GM18508 (cell line): ENCODE measurements around the gene ANXA6.

Experiments used
- ATAC-seq: cut with Tn5 transposase; IDR thresholded peaks from one replicate; pipeline ENCODE4 v1.9.1; 2021; ENCODE audit warnings: moderate number of reproducible peaks; ENCODE audit not compliant: insufficient read depth, unreplicated experiment

Gene ANXA6

GRCh38 chr5:151132963-151133362 is 24.6 kb downstream of the ANXA6 start:
- no peak for ATAC-seq

DNA sequence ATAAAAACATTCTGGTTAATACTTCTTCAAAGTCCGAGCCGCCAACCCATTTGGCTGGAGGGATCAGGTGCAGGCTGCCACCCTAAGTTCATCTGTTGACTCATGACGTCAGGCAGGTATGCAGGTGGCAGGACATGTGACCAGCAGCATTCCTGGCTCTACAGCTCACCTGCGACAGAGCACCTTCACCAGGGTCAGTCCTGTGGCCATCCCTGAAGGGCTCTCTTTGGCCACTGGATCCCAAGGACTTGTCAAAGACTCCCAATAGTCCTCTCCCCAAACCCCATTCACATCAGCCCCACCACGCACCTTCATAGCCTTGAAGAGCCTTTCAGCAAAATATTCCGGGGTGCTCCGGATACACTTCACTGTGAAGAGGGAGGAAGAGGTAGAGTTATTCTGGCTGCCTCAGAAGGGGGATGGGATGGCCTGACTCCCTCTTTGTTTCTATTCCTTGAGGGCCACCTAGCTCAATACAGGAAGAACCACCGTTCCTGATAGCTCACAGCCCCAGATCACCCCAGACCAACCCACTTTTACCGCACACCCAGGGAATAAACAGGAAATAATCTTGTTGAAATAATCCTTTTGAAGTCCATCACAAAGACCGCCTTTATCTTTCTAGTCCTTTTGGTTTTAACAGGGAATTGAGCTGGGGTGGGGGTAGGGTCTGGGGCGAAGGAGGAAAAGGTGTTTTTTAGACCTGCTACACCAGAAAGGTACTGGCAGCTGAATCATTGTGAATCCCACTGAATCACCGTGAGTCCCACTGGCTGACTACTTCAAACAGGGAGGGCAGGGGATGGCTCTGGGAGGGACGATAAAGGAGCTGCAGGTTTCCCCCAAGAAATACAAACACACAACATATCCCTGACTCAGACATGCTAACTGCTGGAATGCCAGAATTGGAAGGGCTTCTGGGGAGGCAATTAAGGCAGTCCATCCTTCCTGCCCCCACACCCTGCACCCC is 26.4 kb downstream of the ANXA6 start:
- ATAC-seq = no peak

DNA sequence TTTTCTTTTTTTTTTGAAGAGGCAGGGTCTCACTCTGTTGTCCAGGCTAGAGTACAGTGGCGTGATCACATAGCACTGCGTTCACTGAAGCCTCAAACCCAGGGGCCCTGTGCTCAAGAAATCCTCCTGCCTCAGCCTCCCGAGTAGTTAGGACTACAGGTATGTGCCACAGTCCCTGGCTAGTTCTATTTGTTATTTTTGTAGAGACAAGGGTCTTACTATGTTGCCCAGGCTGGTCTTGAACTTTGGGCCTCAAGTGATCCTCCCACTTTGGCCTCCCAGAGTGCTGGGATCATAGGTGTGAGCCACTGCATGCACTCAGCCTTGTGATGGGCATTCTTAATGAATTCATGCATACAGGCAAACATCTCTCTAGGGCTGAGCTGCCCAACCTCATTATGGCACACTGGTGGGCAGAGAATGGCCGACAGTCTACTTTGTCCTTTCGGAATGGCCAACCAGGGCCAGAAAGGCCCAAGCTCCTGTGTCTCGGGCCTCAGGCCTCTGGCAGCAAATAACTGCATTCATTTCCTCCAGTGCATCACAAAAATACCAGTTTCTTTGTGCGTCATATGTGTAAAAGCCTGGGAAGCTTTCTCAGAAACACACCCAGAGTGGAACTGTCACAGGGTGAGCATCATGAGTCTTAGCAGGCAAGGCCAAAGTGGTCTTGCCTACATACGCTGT is 27.2 kb downstream of the ANXA6 start:
- ATAC-seq = no peak

DNA sequence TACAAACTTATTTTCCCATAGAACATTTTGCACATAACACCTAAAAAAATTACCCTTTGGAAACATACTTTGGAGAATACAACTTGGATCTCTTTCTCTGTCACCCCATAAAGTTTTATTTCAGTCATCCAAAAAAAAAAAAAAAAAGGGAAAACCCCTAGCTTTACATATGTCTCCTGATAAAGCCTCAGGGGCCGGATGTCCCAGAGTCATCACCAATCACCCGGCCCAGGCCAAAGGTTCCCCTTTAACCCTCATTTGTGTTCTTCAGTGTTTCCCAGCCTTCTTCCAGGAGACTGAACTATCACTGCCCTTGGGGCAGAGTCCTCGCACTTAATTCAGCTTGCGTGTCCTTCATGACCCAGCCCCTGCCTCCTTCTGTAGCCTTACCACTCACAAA is 28.8 kb downstream of the ANXA6 start:
- no peak for ATAC-seq

DNA sequence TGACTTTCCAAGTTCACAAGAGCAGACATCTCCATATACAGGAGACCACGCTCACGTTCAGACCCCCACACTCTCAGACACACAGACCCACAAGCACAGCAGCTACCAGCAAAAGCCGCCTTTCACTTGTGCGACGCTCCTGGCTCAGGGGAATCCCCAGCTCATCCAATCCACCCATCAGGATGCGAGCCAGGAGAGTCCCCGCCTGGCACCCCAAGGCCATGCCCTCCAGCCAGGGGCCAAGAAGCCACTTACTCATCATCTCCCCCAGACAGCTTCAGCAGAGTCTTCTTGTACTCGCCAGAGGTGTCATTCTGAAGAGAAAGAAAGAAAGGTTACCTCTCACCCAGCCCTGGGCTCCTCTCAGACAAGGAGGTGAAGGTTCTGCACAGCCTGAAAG is 29.7 kb downstream of the ANXA6 start:
- no peak for ATAC-seq

- peak; percentile 32 for ATAC-seq
These were observed 31.4 kb downstream of the ANXA6 start for GRCh38 chr5:151126199-151126645.

DNA sequence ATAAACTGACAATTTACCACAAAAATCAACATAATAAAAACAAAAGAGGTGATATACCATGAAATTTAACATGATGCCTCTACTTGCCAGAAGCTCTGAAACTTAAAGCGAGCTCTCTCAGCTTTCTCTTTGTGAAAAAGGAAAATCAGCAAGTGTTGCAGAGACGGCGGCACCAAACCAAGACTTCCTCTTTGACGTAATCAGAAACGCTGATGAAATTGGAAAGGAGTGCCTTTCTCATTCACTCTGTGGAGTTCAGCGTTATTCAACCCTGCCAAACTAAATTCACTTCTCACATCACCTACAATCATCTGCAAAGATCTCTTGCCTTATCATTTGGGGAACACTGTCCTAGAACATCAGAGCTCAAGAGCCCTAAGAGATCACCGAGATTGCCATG is 32.2 kb downstream of the ANXA6 start:
- no peak for ATAC-seq

GRCh38 chr5:151123897-151124751 is 33.5 kb downstream of the ANXA6 start:
- peak; percentile 64 for ATAC-seq

GRCh38 chr5:151122828-151123227 is 34.8 kb downstream of the ANXA6 start:
- ATAC-seq = no peak

DNA sequence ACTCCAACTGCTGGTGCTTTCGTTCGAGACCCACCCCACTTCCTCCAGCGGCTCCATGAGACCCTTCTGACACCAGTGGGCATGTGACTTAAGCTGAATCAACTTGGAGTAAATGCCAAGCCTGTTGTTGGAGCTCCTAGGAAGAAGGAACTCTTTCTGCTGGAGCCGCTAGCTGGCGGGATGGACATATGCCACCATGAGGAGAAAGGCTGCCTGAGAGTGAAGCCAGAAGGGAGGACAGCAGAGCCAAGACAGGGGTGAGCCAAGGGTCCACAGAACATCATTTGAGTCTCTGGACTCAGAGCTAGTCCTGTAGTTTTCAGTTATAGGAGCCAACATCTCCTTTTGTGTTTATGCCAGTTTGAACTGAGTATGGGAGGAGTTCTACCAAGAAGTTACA is 35.9 kb downstream of the ANXA6 start:
- no peak for ATAC-seq

GRCh38 chr5:151121095-151121494 is 36.5 kb downstream of the ANXA6 start:
- ATAC-seq = no peak

DNA sequence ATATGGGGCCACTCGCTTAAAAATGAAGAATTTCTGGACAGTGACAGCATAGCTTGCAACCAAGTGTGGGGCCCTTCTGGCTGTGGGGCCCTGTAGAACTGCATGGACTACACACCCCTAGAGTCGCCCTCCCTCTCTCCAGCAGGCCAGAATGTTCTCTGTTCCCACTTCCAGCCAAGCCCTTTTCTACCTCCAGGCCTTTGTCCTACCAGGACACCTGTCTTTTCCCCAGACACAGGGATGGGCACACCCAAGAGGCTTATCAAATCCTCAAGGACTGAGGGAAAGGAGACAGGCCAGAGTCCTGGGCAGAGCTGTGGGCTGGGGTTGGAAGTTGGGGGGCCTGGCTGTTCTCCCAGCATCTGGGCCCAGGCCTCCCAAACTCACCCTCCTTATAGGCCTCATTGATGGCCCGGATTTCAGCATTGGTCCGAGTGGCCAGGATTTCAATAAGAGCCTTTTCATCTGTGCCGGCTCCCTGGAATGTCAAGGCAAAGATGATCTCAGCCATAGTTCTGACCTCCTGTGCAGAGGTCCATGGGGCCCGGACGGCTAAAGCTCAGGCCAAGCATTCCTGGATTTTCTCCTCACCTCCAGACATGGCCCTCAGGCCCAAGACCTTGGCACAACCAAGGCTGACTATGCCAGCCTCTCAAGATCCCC is 38.5 kb downstream of the ANXA6 start:
- no peak for ATAC-seq

GRCh38 chr5:151115272-151115905 is 42.2 kb downstream of the ANXA6 start:
- no peak for ATAC-seq

DNA sequence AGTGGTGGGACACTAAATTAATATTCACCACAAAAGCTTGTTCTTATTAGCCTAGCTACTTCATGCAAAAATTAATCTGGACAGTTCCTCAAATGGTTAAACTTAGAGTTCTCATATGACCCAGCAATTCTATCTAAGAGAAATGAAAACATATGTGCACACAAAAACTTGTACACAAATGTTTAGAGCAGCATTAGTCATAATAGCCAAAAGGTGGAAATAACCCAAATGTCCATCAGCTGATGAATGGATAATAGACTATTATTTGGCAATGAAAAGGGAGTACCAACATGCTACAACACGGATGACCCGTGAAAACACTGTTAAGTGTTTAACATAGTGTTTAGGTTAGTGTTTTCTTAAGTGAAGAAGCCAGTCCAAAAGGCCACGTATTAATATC is 43.9 kb downstream of the ANXA6 start:
- no peak for ATAC-seq

GRCh38 chr5:151110992-151111391 is 46.6 kb downstream of the ANXA6 start:
- no peak for ATAC-seq

- peak; percentile 44 for ATAC-seq
These were observed 47.4 kb downstream of the ANXA6 start for GRCh38 chr5:151110122-151110681.

- no peak for ATAC-seq
These were observed 49.0 kb downstream of the ANXA6 start for GRCh38 chr5:151108566-151108965.

GRCh38 chr5:151107738-151108520 is 49.6 kb downstream of the ANXA6 start:
- no peak for ATAC-seq
